Upper lobe of left lung (tissue), 4 donors: ENCODE results near the gene COBL.

Experiments
- EP300 ChIP-seq, 4 donors: sonication (generic); formaldehyde crosslinking; IDR thresholded peaks; one replicate each; pipeline ENCODE4 v1.5.1; 2017; ENCODE audit warnings: antibody characterized with exemption in 4 of 4, control low read depth in 2 of 4
- POLR2A ChIP-seq, 4 donors: fragments of 450-650 bp; IDR thresholded peaks; one replicate each; pipeline ENCODE4 v1.5.1; 2016 to 2017; ENCODE audit warnings: antibody characterized with exemption in 4 of 4, mild to moderate bottlenecking in 2 of 4
- POLR2AphosphoS5 ChIP-seq, 2 donors: sonication (generic); formaldehyde crosslinking; IDR thresholded peaks; one replicate each; pipeline ENCODE4 v1.5.1; 2017; ENCODE audit warnings: antibody characterized with exemption in 2 of 2
- TF ChIP-seq, protein P1 (sequence below), 6 experiments: fragments of 450-650 bp in 4 of 6; fragments of 200-600 bp in 2 of 6; sonication (generic) in 2 of 6; IDR thresholded peaks; one replicate each; pipeline ENCODE4 v1.5.1; 2016 to 2019; ENCODE audit warnings: antibody characterized with exemption in 6 of 6

GRCh38 chr7:51011710-51012350 lies 304.8 kb downstream of the COBL start:
- no peak for TF ChIP-seq POLR2AphosphoS5 (IDR thresholded peaks at IDR 0.05)
- TF ChIP-seq EP300 (IDR thresholded peaks at IDR 0.05): no peak
- TF ChIP-seq, protein P1, sequence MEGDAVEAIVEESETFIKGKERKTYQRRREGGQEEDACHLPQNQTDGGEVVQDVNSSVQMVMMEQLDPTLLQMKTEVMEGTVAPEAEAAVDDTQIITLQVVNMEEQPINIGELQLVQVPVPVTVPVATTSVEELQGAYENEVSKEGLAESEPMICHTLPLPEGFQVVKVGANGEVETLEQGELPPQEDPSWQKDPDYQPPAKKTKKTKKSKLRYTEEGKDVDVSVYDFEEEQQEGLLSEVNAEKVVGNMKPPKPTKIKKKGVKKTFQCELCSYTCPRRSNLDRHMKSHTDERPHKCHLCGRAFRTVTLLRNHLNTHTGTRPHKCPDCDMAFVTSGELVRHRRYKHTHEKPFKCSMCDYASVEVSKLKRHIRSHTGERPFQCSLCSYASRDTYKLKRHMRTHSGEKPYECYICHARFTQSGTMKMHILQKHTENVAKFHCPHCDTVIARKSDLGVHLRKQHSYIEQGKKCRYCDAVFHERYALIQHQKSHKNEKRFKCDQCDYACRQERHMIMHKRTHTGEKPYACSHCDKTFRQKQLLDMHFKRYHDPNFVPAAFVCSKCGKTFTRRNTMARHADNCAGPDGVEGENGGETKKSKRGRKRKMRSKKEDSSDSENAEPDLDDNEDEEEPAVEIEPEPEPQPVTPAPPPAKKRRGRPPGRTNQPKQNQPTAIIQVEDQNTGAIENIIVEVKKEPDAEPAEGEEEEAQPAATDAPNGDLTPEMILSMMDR (IDR thresholded peaks at IDR 0.05): no peak
- TF ChIP-seq POLR2A (IDR thresholded peaks at IDR 0.05): no peak
